KG1 (cell line): Measurements from ENCODE around the gene CATSPERZ.
"Not testable (repeated sequence)": the region's sequence is repeated elsewhere in the genome, so short reads cannot be mapped to it uniquely, and the experiment has no call there.

ENCODE experiments used
- DNase-seq: peaks from one replicate; lab custom pipeline; 2025; lab: John Stamatoyannopoulos, UW

CATSPERZ gene

DNA sequence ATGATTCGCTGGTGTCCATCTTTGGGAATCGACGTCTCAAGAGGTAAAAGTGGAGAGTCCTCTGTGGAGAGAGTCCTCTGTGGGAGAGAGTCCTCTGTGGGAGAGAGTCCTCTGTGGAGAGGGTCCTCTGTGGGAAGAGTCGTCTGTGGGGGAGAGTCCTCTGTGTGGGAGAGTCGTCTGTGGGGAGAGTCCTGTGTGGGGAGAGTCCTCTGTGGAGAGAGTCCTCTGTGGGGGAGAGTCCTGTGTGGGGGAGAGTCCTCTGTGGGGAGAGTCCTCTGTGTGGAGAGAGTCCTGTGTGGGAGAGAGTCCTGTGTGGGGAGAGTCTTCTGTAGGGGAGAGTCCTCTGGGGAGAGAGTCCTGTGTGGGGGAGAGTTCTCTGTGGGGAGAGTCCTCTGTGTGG is 20.9 kb downstream of the CATSPERZ start:
- no peak for DNase-seq

DNA sequence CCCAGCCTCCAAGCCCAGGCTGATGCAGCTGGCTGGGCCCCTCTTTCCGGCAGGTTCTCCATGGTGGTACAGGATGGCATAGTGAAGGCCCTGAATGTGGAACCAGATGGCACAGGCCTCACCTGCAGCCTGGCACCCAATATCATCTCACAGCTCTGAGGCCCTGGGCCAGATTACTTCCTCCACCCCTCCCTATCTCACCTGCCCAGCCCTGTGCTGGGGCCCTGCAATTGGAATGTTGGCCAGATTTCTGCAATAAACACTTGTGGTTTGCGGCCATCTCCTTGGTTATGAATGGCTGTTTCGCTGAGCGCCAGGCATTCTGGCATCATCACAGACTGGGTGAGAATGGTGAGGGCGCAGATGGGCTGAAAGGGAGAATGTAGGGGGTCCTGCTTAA is 21.4 kb downstream of the CATSPERZ start:
- DNase-seq: no peak

DNA sequence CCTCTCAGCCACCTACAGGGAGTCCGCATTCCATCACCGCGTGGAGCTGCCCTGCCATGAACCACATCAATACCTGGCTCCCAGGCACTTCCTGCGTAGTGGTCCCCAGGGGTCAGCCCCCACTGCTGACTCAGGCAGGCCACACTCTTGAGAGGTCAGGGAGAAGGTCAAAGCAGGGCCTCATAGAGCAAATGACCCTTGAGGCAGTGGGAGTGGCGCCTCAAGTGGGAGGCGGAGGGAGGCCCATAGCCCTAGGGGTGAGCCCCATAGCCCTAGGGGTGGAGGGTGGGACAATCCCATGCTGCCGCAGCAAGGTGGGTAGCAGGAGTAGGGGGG is 22.7 kb downstream of the CATSPERZ start:
- no peak for DNase-seq

DNA sequence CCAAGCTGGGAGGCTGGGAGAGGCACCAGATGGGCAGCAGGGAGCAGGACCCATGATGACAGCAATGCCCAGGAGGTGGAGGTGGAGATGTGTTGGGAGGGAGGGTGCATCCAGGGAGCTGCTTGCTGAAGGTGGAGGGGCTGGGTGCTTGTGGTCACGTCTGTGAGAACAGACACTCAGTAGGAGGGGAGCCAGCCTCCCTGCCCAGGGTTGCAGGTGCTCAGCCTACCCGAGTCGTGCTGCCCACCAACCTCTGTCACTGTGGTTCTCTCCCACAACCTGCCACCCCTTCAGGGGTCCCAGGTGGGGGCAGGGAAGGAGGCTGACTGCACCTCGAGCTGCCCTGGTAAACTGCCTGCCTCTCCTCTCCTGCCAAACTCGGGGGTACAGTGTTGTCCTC is 23.2 kb downstream of the CATSPERZ start:
- no peak for DNase-seq

DNA sequence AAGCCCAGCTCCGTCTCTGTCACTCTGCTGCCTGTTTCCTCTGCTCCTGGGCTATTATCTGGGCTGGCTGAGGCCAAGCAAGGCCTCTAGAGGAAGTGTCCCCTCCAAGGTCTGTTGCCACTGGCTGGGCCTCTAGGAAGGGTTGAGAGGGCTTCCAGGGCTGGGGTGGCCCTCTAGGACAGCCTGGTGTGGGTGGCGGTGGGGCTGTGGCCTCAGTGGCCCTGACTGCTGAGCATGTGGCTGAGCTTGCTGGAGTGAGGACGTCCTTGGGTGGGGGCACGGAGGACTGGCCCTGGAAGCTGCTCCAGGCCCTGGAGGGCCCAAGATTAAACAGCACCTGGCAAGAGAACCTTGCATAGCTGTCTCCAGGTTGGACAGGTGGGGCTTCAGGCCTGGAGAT is 23.8 kb downstream of the CATSPERZ start:
- DNase-seq: not testable (repeated sequence)

DNA sequence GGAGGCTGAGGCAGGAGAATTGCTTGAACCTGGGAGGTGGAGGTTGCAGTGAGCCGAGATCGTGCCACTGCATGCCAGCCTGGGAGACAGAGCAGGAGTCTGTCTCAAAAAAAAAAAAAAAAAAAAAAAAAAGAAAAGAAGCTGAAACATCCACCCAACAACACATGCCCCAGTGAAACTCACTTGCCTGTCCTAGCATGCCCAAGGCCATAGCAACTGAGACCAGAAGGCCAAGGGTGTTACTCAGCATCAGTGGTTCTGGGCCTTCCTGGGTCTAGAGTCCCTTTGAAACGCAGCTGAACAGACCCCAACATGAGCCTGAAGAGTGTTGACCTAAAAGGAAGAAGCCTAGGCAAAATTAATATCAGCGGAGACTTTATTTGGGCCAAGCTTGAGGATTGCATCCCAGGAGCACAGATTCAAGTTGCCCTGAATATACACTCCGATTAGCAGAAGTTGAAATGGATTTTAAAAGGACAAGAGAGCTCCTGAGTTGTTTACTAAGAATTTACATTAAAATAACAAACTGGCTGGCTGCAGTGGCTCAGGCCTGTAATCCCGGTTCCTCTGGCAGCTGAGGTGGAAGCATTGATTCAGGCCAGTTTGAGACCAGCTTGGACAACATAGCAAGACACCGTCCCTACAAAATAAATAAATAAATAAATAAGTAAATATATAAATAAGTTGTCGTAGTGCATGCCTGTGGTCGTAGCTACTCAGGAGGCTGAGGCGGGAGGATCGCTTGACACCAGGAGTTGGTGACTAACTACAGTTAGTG is 24.7 kb downstream of the CATSPERZ start:
- no peak for DNase-seq

DNA sequence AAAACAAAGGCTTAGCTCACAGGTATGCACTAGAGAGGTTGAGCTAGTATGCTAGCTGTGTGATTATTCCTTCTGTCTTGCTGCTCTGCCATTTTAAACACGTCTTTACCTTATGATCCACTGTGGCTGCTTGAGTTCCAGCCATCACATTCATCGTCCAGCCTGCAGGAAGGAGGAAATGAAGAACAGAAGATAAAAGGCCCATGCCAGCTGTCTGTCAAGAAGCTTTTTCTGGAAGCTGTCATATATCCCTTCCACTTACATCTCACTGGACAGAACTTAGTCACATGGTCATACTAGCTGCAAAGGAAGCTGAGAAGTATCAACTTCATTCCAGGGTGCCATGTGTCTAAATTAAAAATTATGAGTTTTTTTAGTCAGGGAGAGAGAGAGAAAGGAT is 27.2 kb downstream of the CATSPERZ start:
- no peak for DNase-seq

DNA sequence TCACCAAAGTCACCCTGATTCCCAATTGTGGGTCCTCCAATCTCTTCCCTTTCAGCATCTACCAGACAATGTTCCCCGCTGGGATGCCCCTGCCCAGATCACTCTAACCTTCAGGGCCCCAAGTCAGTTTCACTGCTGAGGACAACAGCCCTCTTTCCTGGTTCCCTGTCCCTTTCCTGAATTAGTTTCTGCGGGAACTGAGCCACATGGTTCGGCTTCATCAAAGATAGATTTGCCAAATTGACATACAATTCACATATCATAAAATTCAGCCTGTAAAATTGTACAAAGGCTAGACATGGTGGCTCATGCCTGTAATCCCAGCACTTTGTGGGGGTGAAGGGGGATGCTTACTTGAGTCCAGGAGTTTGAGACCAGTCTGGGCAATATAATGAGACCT is 27.8 kb downstream of the CATSPERZ start:
- no peak for DNase-seq

DNA sequence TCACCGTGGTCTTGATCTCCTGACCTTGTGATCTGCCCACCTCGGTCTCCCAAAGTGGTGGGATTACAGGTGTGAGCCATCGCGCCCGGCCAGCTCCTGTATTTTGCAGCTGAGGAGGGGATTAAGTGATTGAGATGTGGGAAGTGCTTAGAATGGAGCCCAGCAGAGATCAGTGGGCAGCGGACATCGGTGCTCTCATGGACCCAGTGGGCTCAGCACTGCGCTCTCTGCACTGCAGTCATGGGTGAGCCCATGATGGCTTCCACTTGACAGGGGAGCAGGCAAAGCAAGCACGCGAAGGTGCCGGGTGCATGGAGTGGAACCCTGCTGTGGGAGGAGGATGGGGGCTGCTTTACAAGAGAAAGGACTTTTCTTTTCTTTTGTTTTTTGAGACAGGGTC is 30.7 kb downstream of the CATSPERZ start:
- DNase-seq: no peak

DNA sequence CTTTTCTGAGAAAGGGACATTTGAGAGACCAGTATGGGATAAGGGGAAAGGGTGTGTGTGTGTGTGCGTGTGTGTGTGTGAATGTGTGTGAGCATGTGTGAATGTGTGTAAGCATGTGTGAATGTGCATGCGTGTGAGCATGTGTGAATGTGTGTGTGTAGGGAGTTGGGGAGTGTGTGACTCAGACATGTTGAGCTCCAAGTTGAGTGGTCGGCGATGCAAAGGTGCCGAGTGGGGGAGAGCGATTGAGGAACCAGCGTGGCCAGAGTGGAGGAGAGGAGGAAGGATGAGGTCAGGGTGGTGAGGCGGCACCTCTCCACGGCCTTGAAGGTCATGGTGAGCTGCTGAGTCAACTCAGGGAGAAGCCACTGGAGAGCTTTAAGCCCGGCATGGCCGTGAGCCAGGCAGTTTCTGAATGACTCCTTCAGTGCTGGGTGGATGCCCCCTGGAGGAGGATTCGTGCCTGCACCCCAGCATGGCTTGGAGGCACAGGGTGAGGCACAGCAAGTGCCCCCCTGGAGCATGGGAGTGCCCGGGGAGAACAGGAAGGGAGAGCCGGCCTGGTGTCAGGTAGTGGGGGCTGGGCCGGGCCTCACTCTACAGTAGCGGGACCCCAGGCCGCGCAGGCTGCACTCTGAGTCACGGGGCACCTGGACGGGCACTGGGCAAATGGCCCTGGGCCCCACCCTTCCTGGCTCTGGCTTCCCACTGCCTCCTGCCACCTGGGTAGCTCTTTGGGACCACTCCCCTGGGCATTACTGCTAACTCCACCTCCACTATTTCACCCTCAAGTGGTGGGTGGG is 31.6 kb downstream of the CATSPERZ start:
- peak; percentile 97 for DNase-seq

DNA sequence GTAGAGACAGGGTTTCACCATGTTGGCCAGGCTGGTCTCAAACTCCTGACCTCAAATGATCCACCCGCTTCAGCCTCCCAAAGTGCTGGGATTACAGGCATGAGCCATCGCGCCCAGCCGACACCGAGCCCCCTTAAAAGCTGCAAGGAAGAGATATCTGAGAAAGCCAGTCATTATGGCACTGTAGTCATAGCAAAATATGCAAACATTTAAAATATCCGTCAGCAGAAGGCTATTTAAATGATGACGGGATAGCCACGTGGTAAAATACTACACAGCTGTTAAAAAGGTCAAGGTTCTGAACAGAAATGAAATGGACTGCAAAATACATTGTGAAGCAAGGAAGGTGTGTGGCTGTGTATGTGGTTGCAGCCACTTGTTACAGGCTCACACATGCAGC is 33.4 kb downstream of the CATSPERZ start:
- no peak for DNase-seq

DNA sequence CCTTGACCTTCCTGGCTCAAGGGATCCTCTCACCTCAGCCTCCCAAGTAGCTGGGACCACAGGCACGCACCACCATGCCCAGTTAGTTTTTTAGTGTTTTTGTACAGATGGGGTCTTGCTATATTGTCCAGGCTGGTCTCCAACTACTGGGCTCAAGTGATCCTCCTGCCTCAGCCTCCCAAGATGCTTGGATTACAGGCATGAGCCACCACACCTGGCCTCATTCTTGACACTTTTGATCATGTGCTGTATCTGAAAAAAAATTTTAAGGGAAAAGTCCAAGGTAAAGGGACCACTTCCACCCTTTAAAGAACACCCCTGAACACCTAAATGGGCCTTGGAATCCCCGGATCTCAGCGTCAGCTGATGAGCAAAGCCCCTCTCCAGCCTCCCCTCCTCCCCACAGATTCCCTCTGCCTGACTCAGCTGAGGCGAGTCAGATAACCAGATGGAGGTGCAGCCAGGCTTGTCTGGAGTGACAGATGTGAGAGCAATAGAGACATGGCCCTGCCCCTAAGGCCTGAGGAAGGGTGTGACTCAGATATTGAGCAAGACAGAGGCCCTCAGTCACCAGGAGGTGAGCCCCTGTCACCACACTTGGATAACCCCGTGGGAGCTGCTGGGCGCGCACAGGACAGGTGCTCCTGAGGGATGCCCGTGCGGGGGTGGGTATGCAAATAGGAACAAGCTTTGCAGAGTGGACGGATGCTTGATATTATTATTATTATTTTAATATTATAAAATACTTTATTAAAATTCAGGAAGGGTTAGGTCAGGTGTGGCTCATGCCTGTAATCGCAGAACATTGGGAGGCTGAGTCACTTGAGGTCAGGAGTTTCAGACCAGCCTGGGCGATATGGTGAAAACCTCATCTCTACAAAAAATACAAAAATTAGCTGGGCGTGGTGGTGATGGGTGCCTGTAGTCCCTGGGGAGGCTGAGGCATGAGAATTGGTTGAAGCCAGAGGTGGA is 34.9 kb downstream of the CATSPERZ start:
- no peak for DNase-seq

DNA sequence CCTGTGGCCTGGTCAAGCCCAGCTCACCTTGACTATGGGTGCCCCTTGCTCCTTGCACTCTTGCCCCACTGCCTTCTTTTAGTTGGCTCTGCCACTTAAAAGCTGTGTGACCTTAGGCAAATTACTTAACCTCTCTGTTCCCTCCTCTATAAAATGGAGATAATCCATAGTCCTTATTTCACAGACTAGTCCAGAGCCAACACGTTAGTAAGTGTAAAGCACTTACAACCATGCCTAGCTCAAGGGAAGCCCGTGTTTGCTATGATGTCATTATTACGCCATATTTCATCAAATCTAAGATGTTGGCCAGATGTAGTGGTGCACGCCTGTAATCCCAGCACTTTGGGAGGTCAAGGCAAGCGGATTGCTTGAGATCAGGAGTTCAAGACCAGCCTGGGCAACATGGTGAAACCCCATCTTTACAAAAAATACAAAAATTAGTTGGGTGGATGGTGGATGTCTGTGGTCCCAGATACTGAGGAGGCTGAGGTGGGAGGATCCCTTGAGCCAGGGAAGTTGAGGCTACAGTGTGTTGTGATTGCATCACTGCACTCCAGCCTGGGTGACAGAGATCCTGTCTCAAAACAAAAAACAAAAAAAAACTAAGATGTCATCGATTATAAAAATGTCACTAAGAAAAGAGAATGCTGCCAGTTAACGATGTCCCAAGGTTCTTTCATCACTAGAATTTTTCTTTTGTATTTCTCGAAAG is 37.5 kb downstream of the CATSPERZ start:
- no peak for DNase-seq

DNA sequence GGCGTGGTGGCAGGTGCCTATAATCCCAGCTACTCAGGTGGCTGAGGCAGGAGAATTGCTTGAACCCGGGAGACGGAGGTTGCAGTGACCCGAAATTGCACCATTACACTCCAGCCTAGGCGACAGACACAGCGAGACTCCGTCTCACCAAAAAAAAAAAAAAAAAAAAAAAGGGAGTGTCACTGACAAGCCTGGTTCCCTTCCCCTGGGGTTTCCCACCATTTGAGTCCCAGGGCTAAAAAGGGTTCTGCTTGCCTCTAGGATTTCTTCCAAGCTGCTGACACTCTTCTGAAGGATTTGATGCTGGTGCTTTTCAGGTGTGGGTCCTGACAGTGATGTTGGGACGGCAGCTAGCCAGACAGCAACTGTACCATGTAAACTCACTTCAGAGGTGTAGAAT is 38.6 kb downstream of the CATSPERZ start:
- DNase-seq: no peak

DNA sequence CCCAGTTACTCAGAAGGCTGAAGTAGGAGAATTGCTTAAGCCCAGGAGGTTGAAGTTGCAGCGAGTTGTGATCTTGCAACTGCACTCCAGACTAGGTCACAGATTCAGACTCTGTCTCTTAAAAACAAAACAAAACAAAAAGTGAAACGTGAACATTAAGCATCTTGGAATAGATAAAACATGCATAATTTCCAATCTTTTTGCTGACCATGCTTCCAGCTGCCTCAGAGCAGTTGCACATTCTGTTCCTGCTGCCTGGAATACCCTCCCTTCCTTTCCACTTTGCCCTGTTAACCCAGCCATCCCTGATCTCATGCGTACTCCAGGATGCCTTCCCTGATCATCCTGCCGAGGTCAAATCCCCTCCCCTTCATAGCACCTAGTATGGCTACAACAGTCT is 39.1 kb downstream of the CATSPERZ start:
- DNase-seq: no peak

DNA sequence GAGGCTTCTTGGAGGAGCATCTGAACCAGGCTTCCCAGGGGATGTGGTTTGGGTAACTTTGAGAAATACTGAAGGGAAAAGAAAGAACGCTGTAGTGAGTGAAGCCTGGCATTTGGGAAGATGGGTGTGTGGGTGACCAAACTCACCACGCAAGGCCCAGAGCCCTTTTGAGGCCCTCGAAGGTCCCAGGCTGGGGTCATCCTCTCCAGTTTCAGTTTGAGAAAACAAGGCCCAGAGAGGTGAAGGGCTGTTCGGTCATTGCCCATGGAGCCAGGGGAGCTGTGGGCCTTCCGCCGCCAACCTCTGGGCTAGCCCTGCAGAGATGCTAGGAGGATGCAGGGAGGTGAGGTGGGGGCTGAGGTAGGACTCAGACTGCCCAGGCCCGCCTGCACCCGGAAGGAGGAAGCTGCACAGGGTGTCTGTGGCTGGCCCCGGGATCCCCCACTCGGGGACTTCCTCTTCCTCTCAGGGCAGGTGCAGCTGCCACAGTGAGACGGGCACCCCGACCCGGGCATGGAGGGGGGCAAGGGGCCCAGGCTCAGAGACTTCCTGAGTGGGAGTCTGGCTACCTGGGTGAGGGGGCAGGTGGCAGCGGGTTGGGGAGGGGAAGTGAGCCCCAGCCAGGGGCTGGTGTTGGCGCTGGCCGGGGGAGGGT is 39.7 kb downstream of the CATSPERZ start, which contains the start of gene CCDC88B:
Gene CCDC88B (plus strand): TSS at position 451 of the 655 bp plus-strand sequence. CDS start 63 bp downstream, at position 514.
- peak; percentile 88 for DNase-seq

DNA sequence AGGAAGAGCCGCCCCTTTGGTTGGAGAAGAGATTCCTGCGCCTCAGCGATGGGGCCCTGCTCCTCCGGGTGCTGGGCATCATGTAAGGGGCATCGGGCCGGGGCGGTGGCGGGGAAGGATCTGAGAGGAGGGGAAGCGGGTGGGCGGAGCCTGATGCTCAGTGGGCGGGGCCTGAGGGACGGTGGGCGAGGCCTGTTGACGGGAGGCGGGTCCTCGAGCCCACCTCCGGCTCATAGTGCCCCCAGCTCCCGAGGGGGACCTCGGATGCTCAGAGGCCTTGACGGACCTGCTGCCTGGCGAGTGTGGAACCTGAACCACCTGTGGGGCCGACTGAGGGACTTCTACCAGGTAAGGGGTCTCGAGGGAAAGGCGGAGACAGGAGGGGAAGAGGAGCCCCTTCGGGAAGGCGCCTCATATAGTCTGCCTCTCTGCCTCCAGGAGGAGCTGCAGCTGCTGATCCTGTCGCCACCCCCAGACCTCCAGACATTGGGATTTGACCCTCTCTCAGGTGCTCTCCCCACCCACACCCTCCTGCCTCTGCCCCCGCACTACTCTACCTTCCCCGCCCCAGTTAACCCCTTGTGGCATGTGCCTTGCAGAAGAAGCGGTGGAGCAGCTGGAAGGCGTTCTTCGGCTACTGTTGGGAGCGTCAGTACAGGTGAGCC is 40.6 kb downstream of the CATSPERZ start:
- DNase-seq: peak; percentile 31

DNA sequence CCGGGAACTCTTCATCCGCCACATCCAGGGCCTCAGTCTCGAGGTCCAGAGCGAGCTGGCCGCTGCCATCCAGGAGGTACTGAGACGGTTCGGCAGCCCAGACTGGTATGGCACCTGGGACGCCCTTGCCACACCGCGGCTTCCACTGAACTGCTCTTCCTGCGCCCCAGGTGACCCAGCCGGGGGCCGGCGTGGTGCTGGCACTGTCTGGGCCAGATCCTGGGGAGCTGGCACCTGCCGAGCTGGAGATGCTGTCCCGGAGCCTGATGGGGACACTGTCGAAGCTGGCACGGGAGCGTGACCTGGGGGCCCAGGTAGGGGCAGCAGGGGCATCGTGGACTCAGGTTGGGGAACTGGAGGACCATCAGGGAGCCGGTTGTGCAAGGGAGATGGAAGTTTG is 41.3 kb downstream of the CATSPERZ start:
- no peak for DNase-seq

DNA sequence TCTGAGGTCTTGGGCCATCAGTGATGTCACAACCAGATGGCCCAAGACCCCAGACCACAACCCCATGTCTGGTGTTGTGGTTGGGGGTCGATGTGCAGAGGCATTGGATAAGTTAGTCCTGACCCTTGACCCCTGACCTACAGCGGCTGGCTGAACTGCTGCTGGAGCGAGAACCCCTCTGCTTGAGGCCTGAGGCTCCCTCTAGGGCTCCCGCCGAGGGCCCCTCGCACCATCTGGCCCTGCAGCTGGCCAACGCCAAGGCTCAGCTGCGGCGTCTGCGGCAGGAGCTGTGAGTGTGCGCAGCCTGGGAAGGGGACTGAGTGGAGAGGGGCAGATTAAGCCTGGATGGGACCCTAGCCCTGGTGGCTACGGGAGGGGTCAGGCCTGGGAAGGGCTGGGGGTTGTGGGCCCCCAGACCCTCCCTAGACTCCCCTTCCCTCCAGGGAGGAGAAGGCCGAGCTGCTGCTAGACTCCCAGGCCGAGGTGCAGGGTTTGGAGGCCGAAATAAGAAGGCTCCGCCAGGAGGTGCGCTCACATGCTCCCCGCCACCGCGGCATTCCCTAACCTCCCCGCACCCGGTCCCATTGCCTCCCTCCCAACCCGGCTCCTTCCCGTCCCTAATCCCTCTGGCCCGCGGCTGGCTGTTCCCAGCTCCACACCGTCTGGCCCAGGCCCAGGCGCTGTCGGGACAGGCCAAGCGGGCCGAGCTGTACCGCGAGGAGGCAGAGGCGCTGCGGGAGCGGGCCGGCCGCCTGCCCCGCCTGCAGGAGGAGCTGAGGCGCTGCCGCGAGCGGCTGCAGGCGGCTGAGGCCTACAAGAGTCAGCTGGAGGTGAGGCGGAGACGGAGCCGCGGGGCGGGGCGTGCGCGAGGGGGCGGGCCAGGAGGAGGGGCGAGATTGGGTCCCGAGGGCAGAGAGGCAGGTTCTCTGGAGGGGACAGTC is 42.0 kb downstream of the CATSPERZ start:
- DNase-seq: no peak
